GM21526 (cell line): ENCODE data around the gene MS4A18.

Experiments used
- ATAC-seq: cut with Tn5 transposase; IDR thresholded peaks from one replicate; pipeline ENCODE4 v1.9.1; 2021; ENCODE audit warnings: moderate library complexity; ENCODE audit not compliant: unreplicated experiment, low FRiP score

The MS4A18 gene

DNA sequence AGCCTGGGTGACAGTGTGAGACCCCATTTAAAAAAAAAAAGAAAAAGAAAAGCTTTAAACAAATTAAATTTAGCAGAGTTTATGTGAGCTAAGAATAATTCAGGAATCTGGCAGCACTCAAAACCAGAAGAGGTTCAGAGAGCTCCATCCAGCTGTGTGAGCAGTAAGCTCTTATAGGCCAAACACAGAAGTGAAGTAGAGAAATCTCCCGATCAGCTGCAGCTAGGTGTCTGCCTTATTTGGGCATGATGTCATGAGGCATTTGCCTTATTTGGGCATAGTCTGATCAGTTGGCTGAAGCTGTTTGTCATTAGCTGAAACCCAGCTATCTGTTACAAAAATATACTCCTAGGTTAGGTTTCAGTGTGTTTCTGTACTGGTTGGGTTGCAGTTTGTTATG lies 40.4 kb downstream of the MS4A18 start:
- ATAC-seq, result peak; percentile 49

DNA sequence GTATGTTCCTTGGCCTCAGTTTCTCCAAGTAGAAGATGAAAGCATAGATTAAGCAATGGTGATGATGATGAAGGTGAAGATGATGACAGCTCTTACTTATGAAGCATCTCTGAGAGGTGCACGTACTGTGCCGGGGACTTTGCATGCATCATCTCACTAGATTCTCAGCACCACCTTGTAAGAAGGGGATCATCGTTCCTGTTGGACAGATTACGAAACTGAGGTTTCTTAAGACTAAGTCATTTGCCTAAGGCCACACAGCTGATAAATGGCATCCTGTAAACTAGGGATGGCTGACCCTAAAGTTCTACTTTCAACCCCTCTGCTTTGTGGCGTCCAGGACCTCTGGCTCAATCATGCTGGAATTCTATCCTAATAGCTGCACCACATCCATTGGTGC lies 40.8 kb downstream of the MS4A18 start:
- peak; percentile 8 for ATAC-seq

DNA sequence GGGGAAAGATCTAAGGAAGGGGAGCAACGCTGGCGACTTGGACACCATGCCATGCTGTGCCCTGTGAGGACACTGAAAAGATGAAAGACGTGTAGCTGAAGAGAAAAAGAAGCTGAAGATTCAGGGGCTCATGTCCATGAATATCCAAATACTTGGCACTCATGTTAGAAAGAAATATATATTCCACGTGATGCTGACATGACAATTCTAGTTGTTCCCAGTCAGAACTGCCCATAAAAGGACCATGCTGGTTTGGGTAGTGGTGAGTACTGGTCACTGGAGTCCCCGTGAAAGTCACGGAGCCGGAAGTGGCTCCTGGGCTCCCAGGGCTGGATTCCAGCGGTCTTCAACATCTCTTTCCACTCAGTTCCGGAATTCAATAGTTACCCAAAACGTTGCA lies 42.0 kb downstream of the MS4A18 start:
- no peak for ATAC-seq

DNA sequence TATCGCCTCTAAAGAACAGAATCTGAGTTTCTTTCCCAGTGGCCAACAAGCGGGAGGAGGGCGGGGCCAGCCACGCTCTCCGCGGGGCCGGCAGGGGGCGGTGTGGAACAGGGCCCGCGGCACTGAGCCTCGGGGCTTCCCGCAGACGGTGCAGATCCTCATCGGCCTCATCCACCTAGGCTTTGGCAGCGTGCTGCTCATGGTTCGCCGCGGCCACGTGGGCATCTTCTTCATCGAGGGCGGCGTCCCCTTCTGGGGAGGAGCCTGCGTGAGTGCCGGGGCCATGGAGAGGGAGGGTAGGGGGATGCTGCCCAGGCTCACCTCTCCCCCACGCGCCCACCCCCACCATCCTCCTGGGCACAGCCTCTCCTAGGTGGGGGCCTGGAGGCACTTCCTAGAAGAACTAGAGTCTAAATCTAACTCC lies 42.9 kb downstream of the MS4A18 start:
- no peak for ATAC-seq

DNA sequence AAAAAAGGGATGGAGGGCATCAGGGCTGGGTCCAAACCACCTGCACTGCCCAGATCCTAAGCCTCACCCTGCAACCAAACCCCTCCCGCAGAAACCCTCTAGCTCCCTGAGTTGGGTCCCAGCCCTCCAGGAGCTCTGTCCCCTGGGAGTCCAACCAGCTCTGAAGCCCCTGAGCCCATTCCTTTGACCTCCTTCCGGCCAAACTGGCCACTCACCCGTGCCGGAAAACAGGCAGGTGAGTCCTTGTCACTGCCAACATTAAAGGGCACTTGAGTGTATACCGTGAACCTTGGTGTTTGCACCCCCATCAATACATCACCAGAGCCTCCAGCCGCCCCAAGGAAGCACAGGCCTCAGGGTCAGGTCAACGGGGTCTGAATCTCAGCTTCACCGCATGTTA lies 43.7 kb downstream of the MS4A18 start:
- no peak for ATAC-seq

DNA sequence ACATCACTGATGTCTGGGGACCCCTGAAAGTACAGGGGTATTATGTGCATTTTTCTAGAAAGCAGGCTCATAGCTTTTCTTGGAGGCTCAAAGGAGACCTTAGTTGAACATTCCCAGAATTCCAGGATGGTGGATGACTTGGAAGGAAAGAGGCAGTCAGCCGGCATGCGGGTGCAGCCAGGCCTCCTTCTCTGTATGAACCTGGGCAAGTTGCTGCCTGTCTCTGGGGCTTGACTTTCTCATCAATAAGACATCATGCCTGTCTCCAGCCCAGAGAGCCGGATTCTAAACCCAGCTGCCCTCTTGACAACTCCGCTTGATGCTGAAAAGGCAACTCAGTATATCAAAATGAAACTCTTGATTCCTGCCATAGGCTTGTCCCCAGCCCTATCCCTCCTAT lies 44.8 kb downstream of the MS4A18 start:
- no peak for ATAC-seq

DNA sequence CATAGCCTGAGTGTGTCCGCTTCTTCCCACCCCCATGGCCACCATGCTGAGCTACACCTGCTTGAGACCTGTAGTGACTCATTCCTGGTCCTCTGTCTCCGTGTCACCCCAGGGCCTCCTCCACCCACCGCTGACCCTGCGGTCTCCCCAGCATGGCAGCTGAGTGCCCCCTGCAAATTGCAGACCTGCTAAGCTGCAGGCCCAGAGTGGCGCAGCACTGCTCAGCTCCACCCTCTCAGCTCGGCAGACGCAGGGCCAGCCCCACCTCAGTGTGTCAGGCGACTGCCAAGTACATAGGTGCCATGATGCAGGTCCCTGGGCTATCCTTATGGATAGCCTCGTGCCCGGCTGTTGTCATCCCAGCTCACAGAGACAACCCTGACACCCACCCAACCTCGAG lies 45.3 kb downstream of the MS4A18 start:
- no peak for ATAC-seq

DNA sequence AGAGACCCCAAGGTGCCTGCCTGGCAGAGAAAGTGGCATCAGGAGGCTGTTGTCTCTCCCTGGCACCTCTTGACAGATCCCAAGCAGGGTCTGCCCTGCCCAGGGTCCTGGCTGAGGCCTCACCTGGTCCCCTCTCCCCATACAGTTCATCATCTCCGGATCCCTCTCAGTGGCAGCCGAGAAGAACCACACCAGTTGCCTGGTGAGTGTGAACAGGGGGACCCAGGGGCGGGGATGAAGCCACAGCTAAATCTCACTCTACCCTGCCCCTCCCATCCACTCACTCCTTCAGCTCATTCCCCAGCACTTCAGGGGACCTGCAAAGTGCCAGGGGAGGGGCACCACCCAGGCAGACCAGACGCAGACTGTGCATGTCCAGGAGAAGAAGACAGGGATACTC lies 46.6 kb downstream of the MS4A18 start:
- no peak for ATAC-seq

DNA sequence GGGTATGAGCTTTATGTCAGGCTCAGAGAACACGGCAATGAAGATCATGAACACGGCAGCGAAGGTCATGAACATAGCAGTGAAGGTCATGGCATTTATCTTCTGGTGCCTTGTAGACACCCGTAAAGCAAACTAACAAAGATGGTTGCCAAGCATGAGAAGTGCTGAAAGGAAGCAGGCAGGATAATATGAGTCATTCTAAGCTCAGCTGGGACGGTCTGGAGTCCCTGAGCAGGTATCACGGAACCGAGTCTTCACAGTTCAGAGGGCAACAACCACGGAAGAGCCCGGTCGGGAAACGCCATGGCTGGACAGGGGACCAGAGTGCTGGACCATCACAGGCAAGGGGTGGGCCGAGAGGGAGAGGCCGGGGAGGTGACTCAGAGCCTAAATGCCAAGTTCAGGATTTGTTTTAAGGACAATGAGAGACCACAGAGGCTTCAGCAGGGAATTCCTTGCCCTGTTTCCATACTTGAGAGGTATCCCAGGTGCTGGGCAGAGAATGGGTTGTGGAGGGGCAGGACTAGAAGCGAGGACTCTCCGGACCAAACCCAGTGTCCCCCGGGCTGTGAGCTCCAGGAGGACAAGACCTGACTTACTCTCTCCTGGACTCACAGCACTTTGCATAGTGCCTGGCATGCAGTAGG lies 47.5 kb downstream of the MS4A18 start:
- no peak for ATAC-seq

DNA sequence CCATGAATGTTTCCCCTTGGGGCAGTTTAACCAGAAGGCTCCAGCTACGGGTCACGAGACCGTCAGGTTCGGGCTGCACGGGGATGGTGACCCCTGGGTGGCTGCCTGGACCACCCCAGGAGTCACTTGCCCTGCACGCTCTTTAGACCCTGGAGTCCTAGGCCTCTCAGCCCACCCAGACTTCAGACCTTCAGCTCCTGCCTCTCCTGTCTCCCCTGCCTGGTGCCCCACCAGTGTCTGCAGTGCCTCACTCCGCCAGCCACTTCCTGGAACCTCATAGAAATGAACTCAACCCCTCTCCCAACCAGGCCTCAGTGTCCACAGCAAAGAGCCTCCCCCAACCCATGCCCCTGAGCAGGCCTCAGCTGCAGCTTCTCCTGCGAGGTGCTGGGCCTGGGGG lies 48.1 kb downstream of the MS4A18 start:
- ATAC-seq, result no peak

DNA sequence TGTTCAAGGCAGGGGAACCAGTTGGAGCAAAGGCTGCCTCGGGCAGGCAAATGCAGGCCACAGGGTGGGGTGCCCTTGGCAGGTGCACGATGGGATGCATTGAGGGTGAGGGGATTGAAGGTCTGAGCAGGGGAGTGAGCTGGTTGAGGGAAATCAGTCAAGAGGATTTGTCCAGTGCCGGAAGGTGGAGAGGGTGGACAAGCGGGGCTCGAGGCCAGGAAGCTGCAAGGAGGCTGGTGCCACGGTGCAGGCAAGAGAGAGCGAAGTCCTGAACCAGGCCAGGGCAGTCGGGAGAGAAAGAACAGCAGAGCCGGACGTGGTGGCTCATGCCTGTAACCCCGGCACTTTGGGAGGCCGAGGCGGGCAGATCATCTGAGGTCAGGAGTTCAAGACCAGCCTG lies 50.2 kb downstream of the MS4A18 start:
- no peak for ATAC-seq

DNA sequence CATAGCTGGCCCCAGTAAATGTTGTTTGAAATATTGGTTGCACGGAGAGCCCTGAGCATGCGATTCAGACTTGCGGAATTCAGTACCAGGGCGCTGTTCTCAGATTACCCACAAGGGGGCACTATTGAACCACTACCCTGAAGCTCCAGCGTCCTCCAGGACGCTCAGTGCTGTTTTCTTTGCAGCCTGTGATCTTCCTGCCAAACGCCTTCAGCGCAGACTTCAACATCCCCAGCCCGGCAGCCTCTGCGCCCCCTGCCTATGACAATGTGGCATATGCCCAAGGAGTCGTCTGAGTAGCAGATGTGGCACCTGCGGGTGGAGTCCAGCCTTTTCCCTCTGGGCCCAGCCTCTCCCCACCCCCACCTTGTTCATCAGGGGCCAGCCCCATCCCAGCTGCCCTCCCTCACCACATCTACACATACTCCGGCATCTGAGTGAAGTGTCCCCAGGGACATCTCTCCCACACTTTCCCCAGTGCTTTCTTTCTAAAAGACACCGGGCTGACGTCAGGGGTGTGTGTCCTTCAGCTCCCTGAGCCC lies 51.0 kb downstream of the MS4A18 start:
- peak; percentile 73 for ATAC-seq

DNA sequence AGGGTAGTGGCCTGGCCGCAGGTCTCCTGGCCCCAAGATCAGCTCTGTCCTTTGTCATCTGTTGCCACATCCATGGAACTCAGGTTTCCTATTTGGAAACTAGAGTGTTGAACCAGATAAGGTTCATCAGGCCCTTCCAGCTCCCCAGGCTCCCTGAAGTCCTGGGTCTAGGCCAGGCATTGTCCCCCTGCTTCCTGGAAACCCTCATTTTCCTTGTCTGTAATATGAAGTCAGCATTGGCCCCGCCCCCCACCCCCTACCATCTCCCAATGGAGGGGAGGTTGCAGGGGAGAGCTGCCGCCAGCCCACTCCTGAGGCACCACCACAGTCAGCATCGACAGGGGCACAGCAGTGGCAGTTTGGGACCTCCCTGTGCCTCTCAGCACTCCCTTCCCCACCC lies 51.6 kb downstream of the MS4A18 start:
- no peak for ATAC-seq

DNA sequence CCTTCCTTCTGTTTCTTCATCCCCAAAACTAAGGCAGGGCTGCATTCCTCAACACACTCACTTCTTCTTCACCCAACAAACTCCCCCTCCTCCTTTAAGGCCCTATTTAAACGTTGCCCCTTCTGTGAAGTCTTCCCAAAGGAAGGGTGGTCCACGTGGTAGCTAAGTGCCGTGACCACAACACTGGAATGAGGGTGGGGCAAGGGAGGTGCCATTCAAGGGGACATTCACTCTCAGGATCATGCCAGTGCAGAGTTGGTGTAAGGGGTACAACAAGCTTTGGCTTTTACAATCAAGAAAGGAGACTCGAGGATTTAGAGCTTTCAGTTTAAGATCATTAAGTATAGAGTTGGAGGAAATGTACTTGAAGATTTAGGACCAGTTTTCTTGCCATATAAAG lies 52.6 kb downstream of the MS4A18 start:
- ATAC-seq, result no peak

DNA sequence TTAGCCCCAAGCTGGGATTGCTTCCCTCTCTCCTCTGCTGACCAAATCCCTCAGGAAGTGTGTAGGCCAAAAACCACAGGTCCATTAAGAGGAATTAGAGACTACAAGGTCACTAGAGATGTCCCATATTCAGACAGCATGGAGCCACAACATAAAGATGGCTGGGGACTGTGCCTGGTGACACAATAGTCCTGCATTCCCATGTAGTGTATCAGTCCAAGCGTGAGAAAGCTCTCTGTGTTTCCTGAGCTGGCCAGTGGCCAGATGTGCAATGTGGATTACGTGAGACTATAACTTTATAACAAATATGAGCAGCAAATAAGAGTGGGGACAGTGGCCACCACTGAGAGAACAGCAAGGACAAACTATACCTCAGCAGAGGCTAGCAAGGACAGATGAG lies 53.1 kb downstream of the MS4A18 start:
- no peak for ATAC-seq

DNA sequence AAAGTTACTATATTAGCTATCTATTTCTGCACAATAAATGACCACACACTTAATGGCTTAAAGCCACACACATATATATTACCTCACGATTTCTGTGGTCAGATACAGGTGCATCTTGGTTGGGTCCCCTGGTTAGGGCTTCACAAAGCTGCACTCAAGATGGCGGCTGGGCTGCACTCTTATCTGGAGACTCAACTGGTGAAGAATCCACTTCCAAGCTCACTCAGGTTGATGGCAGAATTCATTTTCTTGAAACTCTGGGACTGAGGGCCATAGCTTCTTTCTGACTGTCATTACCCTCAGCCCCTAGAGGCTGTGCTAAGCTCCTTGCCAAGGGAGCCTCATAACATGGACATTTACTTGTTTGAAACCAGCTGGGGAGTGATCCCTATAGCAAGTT lies 55.5 kb downstream of the MS4A18 start:
- no peak for ATAC-seq

DNA sequence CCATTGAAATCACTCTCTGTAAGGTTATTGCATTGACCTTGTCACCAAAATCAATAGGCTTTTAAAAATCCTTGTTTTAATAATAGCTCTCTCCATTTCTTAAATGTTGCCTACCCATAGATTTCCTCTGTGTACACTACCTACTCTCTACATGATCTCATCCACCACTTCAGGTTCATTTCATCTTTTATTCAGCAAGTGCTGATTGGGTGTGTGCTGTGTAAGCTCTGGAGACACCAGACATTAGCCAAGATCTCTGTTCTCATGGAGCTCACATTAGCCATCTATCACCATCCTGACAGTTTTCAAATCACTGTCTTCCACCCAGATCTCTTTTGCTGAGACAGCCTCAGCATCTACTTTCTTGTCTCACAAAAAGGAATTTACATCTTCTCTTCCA lies 56.3 kb downstream of the MS4A18 start:
- no peak for ATAC-seq

DNA sequence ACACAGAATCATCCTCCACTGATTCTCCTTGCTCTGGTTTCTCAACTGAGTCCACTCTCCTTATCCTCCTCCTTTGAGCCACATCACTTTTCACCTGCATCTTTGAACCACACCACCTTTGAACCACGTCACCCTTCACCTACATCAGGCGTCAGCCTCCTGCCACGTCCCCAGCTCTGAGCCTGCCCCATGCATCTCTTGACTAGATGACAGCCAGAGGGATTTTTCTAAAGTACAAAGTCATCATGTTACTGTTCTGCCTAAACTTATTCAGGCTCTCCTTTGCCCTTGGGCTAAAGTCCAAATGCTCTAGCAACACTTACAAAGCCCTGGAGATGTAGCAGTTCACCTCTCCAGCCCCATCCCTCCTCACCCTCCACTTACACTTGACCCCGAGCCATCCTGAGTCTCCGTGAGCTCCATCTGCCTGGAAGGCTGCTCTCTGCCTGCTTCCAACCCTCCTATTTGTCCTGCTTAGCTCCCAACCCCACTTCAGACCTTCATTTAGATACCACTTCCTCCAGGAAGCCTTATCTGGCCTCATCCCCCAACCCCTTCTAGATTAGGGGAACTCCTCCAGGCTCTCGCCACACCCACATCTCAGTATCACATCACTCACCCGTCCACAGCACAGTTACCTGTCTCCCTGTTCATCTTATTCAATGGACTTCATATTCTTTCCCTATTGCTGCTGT lies 56.9 kb downstream of the MS4A18 start:
- ATAC-seq, result no peak

DNA sequence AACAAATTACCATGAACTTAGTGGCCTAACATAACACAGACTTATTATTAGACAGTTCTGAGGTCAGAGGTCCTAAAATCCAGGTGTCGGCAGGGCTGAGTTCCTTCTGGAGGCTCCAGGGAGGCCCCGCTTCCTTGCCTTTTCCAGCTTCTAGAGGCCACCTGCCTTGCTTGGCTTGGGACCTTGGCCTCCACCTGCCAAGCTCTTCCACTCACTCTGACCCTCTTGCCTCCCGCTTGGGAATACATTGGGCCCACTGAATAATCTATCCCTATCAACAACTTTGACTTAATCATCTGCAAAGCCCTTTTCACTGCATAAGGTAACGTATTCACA lies 57.4 kb downstream of the MS4A18 start:
- no peak for ATAC-seq

DNA sequence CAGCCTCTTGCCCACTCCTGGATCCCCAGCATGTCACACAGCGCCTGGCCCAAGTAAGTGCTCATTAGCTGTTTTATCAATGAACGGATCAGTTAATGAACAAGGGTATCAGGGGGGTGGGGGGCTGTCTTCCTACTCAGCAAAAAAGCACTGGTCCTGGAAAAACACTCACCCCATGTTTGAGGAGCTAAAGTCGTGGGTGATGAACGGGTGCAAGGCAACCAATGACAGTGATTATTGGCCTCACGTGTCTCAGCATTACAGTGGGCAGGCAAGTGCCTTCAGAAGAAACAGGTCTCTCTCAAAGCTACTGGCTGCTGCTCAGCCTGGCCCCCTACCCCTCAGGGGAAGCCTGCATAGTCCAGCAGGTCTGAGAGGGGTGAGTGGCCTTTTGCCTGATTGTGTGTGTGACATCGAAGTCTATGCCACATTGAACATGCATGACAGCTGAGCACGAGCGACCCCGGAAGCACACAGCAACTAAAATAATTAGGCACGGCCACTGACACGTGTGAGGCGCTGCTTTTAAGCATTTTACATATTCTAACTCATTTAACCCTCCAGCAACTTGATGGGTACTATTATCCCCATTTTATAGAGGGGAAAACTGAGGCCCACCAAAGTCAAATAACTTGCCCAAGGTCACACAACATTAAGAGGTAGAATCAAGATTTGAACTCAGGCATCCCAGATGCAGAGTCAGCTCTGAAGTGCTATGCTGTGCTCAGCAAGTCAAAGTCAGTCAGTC lies 58.0 kb downstream of the MS4A18 start:
- ATAC-seq, result no peak

DNA sequence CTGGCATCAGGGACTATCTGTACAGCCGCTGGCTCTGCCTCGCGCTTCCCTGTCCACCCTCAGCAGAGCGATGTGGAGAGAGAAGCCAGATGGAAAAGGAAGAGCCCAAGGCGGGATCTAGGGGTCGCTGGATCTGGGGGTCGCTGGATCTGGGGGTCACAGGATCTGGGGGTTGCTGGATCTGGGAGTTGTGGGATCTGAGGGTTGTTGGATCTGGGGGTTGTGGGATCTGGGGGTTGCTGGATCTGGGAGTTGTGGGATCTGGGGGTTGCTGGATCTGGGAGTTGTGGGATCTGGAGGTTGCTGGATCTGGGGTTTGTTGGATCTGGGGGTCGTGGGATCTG lies 58.6 kb downstream of the MS4A18 start:
- no peak for ATAC-seq

DNA sequence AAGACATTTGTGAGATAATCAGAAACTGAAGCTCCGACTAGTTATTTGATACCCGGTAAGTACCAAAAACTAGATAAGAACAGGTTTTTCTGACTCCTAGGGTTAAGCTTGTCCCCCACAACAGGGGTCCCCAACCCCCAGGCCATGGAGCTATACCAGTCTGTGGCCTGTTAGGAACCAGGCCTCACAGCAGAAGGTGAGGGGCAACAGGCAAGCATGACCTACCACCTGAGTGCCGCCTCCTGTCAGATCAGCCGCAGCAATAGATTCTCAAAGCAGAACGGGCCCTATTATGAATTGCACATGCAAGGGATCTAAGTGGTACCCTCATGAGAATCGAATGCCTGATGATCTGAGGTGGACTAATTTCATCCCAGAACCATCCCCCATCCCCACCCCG lies 59.4 kb downstream of the MS4A18 start:
- no peak for ATAC-seq
